GM19043 (cell line): ENCODE measurements around the gene ETV2.

Experiments
- ATAC-seq: cut with Tn5 transposase; IDR thresholded peaks from one replicate; pipeline ENCODE4 v1.9.1; 2021; ENCODE audit warnings: low read depth; ENCODE audit not compliant: unreplicated experiment

ETV2 gene

DNA sequence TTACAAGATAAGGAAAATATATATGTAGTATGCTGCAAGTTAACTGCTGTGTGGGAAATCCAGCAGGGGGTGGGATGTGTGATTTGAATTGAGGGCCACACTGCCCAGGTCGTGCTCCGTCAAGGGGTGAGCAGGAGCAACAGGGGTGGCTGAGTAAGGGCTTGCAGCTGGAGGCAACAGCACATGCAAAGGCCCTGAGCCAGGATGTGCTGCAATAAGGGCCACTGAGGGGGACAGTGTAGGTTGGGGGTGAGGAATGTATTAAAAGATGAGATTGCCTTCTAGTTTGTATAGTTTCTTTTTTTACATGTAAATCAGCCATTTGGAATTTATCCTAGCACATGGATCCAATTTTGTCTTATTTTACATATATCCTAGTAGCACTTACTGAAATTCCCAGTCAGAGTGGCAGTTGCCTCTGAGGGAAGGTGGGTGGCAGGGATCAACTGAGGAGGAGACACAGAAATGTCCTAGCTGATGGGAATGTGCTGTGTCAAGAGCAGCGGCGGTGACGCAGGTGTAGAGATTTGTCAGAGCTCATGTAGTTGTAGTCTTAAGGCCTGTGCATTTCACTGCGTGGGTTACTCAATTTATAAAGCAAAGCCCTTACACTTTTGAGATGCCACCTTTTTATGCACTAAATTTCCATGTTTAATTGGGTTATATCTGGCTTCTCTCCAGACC, 18.1 kb upstream of the ETV2 start:
- ATAC-seq: no peak

DNA sequence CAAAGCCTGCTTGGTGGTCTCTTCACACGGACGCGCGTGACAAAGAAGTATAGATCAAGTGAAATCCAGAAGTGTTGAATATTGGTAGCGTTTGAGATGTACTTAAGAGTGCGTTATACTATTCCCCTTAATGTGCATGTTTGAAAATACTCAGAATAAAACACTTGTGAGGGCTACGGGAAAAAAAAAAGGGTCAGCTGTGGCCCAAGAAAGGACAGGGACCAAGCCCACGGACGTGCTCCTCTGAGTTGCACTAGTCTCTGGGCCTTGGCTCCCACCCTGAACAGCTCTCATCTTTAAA, 13.3 kb upstream of the ETV2 start:
- no peak for ATAC-seq

DNA sequence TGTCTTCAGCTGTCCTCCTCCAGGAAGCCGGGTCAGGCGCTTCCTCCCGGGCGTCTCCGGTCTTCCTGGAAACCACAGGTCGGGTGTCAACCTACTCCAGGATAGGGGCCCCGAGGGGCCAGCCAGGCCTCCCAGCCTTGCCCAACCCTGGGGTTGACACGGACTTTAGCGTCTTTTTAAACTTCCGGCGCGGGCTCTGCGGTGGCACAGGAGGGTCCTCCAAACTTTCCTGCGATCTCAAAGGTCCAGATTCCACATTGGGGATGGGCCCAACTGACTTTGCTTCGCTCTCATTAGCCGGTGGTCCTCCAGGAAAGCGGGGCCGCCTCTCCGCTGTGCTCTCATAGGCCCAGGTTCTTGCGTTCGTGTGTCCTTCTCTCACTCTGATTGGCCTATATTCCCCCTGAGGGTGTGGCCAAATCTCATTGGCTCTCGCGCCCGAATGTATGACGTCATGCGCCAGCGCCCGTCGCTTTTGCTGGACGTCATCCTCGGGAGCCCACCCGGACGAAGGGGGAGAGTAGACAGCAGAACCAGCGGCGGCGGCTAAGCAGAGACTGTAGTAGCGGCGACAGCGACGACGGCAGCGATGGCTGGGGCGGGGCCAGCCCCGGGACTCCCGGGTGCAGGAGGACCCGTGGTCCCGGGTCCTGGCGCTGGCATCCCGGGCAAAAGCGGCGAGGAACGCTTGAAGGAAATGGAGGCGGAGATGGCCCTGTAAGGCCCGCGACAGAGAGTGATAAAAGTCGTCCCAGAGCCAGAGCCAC, 12.8 kb upstream of the ETV2 start, which contains the start of gene RBM42:
Gene RBM42, plus strand, starts transcription at position 472 of the 767 bp plus-strand sequence. Its CDS starts 118 bp downstream, at position 590.
- peak; percentile 98 for ATAC-seq

DNA sequence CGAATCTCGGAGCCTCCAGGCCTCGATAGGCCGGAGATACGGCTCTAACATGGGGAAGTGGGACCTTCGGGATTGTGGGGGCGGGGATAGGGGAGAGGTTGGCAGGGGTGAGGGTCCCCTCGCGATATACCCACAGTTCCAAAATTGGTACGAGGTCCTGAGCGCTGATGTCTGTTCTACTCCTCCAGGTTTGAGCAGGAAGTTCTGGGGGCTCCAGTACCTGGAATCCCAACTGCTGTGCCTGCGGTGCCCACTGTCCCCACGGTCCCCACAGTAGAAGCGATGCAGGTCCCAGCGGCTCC, 12.3 kb upstream of the ETV2 start:
- ATAC-seq: no peak

DNA sequence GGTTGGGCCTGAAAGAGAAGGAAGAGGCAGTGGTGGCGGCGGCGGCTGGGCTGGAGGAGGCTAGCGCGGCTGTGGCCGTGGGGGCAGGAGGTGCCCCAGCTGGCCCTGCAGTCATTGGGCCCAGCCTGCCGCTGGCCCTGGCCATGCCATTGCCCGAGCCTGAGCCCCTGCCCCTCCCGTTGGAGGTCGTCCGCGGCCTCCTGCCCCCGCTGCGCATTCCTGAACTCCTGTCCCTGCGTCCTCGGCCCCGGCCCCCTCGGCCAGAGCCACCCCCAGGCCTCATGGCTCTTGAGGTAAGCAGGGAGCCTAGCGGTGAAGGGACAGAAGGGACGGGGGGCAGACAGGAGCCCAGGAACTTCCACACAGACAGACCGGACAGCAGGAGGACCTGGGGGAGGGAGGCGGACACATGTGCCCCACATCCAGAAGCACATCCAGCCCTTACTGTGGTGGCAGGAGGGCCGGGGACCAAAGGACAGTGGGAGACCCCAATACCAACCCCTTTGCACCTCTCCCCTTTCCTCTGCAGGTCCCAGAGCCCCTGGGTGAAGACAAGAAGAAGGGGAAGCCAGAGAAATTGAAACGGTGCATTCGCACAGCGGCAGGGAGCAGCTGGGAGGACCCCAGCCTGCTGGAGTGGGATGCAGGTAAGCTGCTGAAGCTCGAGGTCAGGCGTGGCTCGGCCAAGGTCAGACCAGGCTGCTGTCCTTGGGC, 7.7 kb upstream of the ETV2 start:
- no peak for ATAC-seq

DNA sequence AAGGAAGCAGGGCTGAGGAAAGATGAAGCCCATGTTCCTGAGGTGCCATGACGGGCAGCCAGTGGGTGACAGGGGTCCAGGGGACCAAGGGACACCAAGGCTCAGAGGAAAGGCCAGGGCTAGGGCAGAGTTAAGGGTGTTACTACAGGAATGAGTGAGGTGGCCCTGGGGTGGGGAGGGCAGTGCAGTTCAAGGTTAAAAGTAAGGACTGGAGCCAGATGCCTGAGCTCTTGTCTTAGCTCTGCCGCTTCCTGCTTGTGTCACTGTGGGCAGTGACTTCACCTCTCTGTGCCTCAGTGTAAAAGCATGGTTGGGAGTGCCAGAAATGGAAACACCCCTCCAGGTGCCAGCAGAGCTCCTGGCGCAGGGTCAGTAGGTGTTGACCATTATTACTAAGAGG, 4.9 kb upstream of the ETV2 start:
- no peak for ATAC-seq

DNA sequence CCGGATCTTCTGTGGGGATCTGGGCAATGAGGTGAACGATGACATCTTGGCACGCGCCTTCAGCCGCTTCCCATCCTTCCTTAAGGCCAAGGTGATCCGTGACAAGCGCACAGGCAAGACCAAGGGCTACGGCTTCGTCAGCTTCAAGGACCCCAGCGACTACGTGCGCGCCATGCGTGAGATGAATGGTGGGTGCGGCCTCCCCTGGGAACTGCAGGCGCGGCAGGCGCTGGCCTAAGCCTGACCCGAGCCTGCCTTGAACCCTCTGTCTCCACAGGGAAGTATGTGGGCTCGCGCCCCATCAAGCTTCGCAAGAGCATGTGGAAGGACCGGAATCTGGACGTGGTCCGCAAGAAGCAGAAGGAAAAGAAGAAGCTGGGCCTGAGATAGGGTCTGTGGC, 4.4 kb upstream of the ETV2 start:
- ATAC-seq: no peak

DNA sequence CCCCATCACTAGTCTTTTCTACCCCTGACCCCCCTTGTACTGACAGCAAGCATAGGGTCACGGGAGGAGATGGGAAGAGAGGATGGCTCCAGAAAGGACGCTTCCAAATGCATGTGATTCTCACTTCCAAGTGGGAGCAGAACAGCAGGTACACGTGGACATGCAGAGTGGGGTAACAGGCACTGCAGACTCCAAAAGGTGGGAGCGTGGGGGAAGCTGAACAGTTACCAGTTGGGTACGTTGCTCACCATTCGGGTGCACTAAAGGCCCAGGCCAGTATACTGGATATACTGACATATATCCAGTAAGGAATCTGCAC, 2.3 kb upstream of the ETV2 start:
- no peak for ATAC-seq

DNA sequence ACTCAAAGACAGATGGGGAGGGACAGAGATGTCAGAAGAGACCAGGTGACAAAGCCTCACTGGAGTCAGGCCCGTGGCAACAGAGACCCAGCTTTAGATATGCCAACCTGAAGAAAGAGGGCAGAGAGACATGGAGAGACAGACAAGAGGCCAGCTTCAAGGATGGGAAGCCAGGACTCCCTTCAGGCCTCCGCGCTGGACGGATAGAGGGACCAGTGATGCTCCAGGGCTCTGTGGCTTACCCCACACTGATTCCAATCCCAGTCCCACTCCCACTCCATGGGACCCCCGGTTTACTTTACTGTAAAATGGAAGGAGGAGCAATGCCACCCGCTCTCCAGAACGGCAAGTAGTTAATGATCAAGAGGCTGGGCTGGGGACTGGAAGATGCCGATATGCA, 1.7 kb upstream of the ETV2 start:
- ATAC-seq: no peak

DNA sequence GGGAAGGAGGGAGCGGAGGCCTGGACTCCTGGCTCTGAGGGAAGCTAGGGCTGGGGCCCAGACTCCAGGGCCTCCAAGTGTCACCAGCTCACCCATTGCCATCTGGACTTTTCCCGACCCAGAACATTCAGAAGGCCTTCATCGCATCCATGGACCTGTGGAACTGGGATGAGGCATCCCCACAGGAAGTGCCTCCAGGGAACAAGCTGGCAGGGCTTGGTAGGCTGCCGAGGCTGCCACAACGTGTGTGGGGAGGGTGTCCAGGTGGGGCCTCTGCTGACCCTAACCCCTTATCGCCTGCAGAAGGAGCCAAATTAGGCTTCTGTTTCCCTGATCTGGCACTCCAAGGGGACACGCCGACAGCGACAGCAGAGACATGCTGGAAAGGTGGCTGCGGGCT, 767 bp downstream of the ETV2 start:
- ATAC-seq: no peak

DNA sequence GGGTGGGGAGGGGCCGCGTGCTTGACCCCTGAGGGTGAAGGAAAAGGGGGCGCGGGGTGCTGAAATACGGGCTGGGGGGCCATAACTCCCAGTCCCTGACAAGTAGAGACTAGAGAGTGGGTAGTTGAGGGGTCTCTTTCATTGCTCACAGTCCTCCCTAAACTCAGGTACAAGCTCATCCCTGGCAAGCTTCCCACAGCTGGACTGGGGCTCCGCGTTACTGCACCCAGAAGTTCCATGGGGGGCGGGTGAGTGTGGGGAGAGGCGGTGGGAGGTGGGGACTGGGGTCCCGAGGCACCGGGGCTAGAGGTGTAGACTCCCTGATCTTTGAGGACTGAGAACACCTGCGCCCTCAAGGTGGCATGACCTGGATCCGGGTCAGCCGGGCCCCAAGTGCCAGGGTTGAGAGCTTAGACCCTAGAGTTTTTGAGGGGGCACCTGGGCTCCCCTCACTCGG, 1.3 kb downstream of the ETV2 start:
- no peak for ATAC-seq

DNA sequence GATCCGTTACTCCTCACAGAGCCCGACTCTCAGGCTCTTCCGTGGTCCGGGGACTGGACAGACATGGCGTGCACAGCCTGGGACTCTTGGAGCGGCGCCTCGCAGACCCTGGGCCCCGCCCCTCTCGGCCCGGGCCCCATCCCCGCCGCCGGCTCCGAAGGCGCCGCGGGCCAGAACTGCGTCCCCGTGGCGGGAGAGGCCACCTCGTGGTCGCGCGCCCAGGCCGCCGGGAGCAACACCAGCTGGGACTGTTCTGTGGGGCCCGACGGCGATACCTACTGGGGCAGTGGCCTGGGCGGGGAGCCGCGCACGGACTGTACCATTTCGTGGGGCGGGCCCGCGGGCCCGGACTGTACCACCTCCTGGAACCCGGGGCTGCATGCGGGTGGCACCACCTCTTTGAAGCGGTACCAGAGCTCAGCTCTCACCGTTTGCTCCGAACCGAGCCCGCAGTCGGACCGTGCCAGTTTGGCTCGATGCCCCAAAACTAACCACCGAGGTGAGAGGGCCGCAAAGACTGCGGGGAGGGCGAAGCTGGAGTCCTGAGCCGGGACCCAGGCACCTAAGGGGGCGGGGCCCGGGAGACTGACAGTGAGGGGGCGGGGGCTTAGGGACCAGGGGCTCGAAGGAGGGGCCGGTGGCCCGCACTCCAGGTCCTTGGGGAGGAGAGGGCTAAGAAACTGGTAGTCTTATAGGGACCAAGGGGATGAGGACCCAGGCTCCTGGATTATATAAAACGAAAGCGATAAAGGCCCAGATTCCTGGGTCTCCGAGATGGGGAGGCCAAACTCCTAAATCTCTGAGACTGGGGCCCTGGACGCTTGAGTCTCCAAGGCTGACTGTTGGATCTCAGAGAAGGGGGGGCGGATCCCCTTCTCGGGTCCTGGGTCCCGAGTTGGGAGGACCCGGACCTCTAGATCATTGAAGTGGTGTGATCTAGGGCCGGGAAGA, 2.0 kb downstream of the ETV2 start:
- ATAC-seq: no peak

DNA sequence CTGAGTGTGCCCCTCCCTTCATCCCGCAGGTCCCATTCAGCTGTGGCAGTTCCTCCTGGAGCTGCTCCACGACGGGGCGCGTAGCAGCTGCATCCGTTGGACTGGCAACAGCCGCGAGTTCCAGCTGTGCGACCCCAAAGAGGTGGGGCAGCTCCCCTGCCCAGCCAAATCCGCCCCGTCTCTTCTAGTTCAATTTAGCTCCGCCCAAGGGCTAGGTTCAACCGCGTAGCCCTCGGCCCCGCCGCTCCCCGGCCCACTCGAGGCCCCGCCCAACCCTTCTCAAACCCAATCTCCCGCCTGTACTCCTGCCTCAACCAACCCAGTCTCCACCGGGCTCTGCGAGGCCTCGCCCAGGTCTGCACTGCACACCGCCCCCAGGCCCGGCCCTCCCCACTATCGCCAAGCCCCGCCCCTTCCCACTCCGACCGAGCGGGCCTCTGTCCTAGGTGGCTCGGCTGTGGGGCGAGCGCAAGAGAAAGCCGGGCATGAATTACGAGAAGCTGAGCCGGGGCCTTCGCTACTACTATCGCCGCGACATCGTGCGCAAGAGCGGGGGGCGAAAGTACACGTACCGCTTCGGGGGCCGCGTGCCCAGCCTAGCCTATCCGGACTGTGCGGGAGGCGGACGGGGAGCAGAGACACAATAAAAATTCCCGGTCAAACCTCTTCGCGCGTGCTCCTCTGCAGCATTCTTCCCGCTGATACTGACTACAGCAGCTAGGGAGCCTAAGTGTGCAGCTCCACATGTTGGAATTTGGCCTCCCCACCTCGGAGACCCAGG, 2.9 kb downstream of the ETV2 start:
- peak; percentile 64 for ATAC-seq

DNA sequence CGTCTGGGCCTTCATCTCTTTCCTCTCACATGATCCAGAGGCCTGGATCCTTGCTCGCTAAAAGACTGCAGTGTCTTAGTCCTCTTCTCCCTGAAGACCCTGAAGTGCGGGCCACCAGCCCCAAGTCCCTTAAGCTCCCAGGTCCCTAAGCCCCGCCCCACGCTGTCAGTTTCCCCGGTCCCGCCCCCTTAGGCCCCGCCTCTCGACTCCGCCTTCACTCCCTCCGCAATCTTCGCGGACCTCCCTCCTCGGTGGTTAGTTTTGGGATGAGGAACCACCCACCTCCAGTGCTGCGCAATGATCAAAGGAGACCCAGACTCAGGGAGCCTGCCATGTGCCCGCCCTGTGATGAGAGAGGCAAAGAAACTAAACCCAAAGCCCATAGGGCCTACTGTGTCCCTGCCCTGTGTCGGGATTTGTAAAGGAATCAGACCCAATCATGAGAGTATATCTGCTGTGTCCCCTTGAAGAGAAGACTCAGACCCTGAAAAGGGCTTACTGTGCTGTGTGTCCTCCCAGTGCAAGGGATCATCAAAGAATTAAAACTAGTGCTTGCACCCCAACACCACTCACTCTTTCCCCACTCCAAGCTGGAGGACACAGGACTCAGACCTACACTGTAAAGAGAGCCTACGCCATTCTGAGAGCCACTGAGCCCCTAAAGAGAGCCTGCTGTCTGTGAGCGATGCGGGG, 3.6 kb downstream of the ETV2 start:
- no peak for ATAC-seq

DNA sequence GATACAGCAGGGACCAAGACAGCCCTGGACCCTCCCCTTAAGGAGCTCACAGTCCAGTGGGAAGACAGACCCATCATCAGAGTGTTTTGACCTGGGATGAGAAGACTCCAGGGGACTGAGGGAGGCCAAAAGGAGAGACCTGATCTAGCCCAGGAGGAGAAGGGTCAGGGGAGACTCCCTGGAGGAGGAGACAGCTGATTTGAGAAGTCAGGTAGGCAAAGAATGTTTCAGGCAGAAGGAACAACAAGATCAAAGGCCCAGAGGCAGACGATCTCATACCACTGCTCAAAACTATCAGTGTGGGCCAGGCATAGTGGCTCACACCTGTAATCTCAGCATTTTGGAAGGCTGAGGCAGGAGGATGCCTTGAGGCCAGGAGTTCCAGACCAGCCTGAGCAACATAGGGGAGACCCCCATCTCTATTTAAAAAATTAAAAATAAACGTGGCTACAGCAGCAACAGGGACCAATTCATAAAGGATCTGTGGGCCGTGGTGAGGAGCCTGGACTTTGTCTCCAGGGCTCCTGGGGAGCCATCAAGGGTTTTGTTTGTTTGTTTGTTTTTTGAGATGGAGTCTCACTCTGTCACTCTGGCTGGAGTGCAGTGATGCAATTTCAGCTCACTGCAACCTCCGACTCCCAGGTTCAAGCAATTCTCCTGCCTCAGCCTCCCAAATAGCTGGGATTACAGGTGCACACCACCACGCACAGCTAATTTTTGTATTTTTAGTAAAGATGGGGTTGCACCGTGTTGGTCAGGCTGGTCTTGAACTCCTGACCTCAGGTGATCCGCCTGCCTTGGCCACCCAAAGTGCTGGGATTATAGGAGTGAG, 4.4 kb downstream of the ETV2 start:
- ATAC-seq: no peak

DNA sequence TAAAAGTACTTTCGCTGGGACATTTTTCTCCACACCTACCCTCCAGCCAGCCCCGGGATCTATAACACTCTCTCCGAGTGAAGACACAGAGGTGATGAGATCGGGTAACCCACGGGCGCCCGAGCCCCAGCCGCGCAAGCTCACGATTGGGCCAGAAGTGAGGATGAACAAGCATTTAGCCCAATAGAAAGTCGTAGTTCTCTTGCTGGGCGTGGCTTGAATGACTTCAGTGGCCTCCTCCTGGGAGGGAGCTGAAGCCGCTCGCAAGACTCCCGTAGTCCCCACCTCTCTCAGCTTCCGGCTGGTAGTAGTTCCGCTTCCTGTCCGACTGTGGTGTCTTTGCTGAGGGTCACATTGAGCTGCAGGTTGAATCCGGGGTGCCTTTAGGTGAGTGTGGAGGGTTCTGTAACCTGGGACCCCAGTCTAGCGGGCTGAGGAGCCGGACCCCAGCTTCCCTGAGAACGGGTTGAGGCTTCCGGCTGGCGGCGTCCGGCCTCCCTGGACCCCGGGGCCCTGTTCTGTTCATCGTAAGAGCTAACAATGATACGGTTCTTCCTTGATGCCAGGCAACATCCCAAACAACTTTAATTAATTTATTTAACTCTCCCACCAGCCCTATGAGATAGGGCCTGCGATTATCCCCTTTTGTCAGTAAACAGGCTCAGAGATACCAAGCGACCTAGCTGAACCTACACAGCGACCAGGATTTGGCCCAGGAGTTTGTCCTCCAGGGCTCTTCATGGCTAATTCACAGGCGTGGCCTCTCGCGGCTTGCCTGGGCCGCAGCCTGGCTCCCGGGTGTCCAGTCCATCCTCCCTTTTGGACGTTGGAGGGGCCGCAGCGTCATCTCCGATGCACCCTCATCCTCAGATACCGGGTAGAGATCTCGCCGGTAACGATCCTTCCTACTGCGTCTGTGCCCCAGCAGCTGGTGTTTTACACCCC, 6.7 kb downstream of the ETV2 start, which contains the start of gene COX6B1:
Gene COX6B1, plus strand, starts transcription at position 307 of the 945 bp plus-strand sequence. CDS start 2,921 bp downstream, outside the sequence.
- peak; percentile 61 for ATAC-seq

DNA sequence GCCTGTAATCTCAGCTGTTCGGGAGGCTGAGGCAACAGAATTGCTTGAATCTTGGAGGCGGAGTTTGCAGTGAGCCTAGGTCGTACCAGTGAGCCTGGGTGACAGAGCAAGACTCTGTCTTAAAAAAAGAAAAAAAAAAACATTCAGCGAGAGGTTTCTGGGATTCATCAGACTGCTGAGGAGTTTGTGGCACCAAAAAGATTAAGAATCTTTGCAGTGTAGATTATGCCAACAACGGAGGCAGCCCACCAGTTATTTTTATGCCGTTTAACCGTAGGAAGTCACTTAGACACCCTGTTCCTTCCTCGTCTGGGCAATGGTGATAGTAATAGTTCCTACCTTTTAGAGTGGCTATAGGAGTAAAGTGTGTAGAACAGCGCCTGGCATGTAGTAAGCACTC, 9.0 kb downstream of the ETV2 start:
- no peak for ATAC-seq
